Activated naive CD4-positive, alpha-beta T cell treated with anti-CD3 and anti-CD28 coated beads for 36 hours (primary cell): ENCODE measurements around the gene LRP1B. TPM values are rescaled to one million over a fixed set of nuclear protein-coding genes. Genes with fewer than 3 reads are reported as not detected.
"Not testable (repeated sequence)": the region's sequence is repeated elsewhere in the genome, so short reads cannot be mapped to it uniquely, and the experiment has no call there.

Experiments used
- CTCF ChIA-PET: fragments of 350-600 bp; sonication (Branson Sonifier 250); formaldehyde crosslinking; loops from one replicate; lab custom pipeline; 2021; ENCODE audit warnings: antibody characterized with exemption; lab: Charles Lee
- DNase-seq: peaks from one replicate; pipeline ENCODE4 v3.0.0-alpha.2; 2020
- H3K27ac Mint-ChIP-seq: one replicate; pipeline ENCODE4 v1.8.0; 2021; ENCODE audit warnings: mild to moderate bottlenecking, mixed read lengths
- H3K27me3 Mint-ChIP-seq: one replicate; pipeline ENCODE4 v1.8.0; 2021; ENCODE audit warnings: low read depth, mixed read lengths
- H3K36me3 Mint-ChIP-seq: one replicate; pipeline ENCODE4 v1.8.0; 2021; ENCODE audit warnings: low read depth, mixed read lengths
- H3K4me1 Mint-ChIP-seq: one replicate; pipeline ENCODE4 v1.8.0; 2021; ENCODE audit warnings: low read depth, mixed read lengths
- H3K4me3 Mint-ChIP-seq: one replicate; pipeline ENCODE4 v1.8.0; 2021; ENCODE audit warnings: mild to moderate bottlenecking, moderate library complexity, mixed read lengths
- H3K9me3 Mint-ChIP-seq: one replicate; pipeline ENCODE4 v1.8.0; 2021; ENCODE audit warnings: mixed read lengths
- intact Hi-C: fragments of 100-400 bp; cut with micrococcal nuclease; formaldehyde crosslinking; loops from one replicate; pipeline ENCODE4 v1.15.1; 2023
- total RNA-seq, 2 experiments: library from RNA; stranded (reverse); gene quantifications; one replicate each; pipeline ENCODE4 v1.2.3, GENCODE V29; 2021

The LRP1B gene
- total RNA-seq, 2 experiments from 2014 or later, result not detected

DNA sequence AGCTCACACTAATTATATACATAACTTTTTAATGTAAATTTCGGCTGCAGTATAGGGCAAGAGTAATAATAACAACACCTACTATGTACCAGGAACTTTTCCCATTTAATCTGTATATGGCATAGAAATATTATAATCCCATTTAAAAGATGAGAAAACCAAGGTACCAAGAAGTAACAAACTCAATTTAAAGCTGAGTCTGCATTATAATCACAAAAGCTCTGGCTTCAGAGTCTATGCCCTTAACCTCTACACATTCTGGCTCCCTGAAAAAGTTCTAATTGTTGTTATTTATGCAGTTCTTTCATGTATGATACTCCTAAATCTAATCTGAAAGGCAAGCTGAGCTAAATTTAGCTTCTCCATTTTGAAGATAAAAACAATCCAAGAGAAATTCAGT lies 1675.5 kb downstream of the LRP1B start:
- H3K9me3 Mint-ChIP-seq, result peaks cover 4% of the 10 kb centered on the region
- no peak overlapping the region for H3K27ac Mint-ChIP-seq
- H3K36me3 Mint-ChIP-seq, result no peaks in the 10 kb centered on the region
- no peaks in the 10 kb centered on the region for H3K4me1 Mint-ChIP-seq
- no peaks in the 10 kb centered on the region for H3K27me3 Mint-ChIP-seq
- intact Hi-C loops, result no loop called here
- no peak for DNase-seq
- no peak overlapping the region for H3K4me3 Mint-ChIP-seq
- CTCF ChIA-PET, result interaction anchor here (0.6 kb wide), 1 partner anchor 17 kb away, joined by 3 read pairs; no protein-coding TSS in a partner anchor

- intact Hi-C loops, result no loop called here
These were observed 1676.1 kb downstream of the LRP1B start for GRCh38 chr2:140454717-140455116.

DNA sequence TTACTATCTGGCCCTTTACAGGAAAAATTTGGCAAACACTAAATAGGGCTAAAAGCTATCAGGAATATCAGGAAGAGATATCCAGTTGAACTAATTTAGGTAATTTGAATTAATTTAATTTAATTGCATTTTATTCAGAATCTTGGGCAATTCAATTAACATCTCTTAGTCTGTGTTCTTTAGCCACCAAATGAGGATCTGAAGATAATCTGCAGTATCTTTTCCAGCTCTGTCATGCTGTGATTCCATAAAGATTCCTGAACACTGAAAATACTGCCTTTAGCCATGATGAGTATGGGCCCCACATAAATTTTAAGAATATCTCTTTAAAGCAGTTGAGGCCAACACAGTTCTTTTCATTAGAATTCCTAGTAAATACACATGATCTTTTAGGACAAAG lies 1679.5 kb downstream of the LRP1B start:
- H3K4me3 Mint-ChIP-seq, result no peak overlapping the region
- CTCF ChIA-PET, result interaction anchor here (0.6 kb wide), 1 partner anchor 489 kb away, joined by 3 read pairs; no protein-coding TSS in a partner anchor
- DNase-seq, result no peak
- no peaks in the 10 kb centered on the region for H3K27me3 Mint-ChIP-seq
- H3K4me1 Mint-ChIP-seq, result no peaks in the 10 kb centered on the region
- intact Hi-C loops, result no loop called here
- no peak overlapping the region for H3K27ac Mint-ChIP-seq
- no peaks in the 10 kb centered on the region for H3K36me3 Mint-ChIP-seq
- H3K9me3 Mint-ChIP-seq, result peaks cover 3% of the 10 kb centered on the region

More at GRCh38 chr2:140454717-140455116, 1676.1 kb downstream of the LRP1B start:
- no peaks in the 10 kb centered on the region for H3K36me3 Mint-ChIP-seq
- DNase-seq, result no peak
- no peaks in the 10 kb centered on the region for H3K4me1 Mint-ChIP-seq
- no peak overlapping the region for H3K27ac Mint-ChIP-seq
- H3K4me3 Mint-ChIP-seq, result no peak overlapping the region
- no peaks in the 10 kb centered on the region for H3K27me3 Mint-ChIP-seq
- CTCF ChIA-PET, result no interaction called here
- peaks cover 4% of the 10 kb centered on the region for H3K9me3 Mint-ChIP-seq

DNA sequence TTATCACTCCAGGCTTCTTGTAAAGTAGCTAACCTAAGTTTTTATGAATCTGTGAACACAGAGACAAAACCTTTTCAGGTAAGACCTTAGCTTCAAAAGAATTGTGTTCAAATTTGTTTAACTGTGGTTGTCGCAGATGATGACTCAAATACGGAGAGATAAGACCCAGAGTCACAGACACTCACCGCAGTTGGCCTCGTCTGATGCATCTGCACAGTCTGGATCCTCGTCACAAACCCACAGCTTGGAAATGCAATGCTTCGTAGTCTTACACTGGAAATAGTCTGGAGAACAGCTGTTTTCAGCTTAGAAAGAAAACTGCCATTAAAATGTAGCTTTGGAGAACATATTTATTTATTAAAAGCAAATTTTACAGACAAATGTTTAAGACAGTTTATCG lies 1688.5 kb downstream of the LRP1B start:
- no peak for DNase-seq
- no peak overlapping the region for H3K27ac Mint-ChIP-seq

DNA sequence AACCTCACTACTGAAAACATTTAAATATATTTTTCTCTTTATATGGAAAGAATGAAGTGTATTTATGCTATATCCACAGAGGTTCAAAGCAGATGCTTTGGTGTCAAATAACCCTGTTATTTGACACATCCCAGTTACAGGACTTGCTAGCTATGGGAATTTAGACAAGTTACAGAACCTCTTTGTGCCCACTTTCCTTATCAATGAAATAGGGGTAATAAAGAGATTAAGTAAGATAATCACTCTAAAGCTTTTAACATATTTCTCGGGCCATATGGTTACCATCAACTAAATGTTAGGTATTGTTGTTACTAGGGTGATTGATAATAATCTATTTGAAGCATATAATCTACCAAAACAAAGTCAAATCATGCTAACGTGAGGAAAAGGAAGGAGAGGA lies 1690.0 kb downstream of the LRP1B start:
- Mint-ChIP-seq H3K36me3 (no peaks in the 10 kb centered on the region), H3K27me3 (no peaks in the 10 kb centered on the region), H3K4me3 (no peak overlapping the region), H3K4me1 (no peaks in the 10 kb centered on the region), H3K27ac (no peak overlapping the region), H3K9me3 (peaks cover 5% of the 10 kb centered on the region)
- no peak for DNase-seq
- intact Hi-C loops, result no loop called here
- CTCF ChIA-PET, result no interaction called here

More for the DNA sequence above, 1688.5 kb downstream of the LRP1B start:
- H3K27me3 Mint-ChIP-seq, result no peaks in the 10 kb centered on the region
- H3K36me3 Mint-ChIP-seq, result no peaks in the 10 kb centered on the region
- H3K4me1 Mint-ChIP-seq, result no peaks in the 10 kb centered on the region
- H3K9me3 Mint-ChIP-seq, result peaks cover 5% of the 10 kb centered on the region
- intact Hi-C loops, result no loop called here
- CTCF ChIA-PET, result no interaction called here
- no peak overlapping the region for H3K4me3 Mint-ChIP-seq

DNA sequence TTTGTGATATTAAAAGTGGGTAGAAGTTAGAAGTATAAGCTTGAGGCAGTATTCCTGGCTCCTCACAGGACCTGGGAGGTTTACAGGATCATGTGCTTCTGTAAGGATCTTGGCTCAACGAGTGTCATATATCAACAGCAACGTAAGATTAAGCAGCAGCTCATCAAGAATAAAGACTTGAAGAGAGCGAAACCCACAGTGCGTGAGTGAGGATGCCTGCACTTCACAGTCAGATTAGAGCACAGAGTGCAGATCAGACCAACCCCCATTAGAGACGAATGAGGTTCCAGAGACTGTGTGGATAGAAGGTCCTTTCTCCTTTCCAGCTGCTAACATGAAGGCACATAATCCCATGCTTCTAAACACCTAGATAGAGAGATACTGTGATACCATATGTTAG lies 1693.9 kb downstream of the LRP1B start:
- Mint-ChIP-seq H3K27ac (no peak overlapping the region), H3K27me3 (no peaks in the 10 kb centered on the region), H3K4me3 (no peak overlapping the region), H3K36me3 (no peaks in the 10 kb centered on the region), H3K9me3 (peaks cover 3% of the 10 kb centered on the region), H3K4me1 (no peaks in the 10 kb centered on the region)
- no peak for DNase-seq
- intact Hi-C loops, result loop anchor here (10.0 kb wide), 1 partner anchor 148 kb away; no protein-coding TSS in a partner anchor
- CTCF ChIA-PET, result no interaction called here

DNA sequence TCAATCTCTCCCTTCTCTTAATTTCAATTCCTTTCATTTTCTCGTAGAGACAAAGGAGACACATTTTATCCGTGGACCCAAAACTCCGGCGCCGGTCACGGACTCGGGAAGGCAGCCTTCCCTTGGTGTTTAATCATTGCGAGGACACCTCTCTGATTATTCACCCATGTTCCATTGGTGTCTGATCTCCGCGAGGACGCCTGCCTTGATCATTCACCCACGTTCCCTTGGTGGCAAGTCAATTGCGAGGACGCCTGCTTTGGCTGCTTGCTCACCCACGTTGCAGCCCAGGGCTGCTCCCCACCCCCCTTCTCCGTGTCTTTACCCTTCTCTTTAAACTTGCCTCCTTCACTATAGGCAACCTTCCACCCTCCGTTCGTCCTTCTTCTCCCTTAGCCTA lies 1703.8 kb downstream of the LRP1B start:
- H3K9me3 Mint-ChIP-seq, DNase-seq, CTCF ChIA-PET, H3K36me3 Mint-ChIP-seq, H3K27me3 Mint-ChIP-seq, H3K4me3 Mint-ChIP-seq, H3K4me1 Mint-ChIP-seq, H3K27ac Mint-ChIP-seq, intact Hi-C loops: not testable (repeated sequence)

- Mint-ChIP-seq H3K4me1 (no peaks in the 10 kb centered on the region), H3K4me3 (no peak overlapping the region), H3K36me3 (no peaks in the 10 kb centered on the region), H3K9me3 (peaks cover 10% of the 10 kb centered on the region), H3K27me3 (no peaks in the 10 kb centered on the region), H3K27ac (no peak overlapping the region)
- DNase-seq, result no peak
- intact Hi-C loops, result no loop called here
- CTCF ChIA-PET, result no interaction called here
These were observed 1706.3 kb downstream of the LRP1B start for GRCh38 chr2:140424471-140424870.

GRCh38 chr2:140422759-140423158 lies 1708.1 kb downstream of the LRP1B start:
- Mint-ChIP-seq H3K27me3 (no peaks in the 10 kb centered on the region), H3K9me3 (peaks cover 12% of the 10 kb centered on the region), H3K4me1 (no peaks in the 10 kb centered on the region), H3K4me3 (no peak overlapping the region), H3K27ac (no peak overlapping the region), H3K36me3 (no peaks in the 10 kb centered on the region)
- intact Hi-C loops, result no loop called here
- no peak for DNase-seq
- CTCF ChIA-PET, result interaction anchor here (0.6 kb wide), 1 partner anchor 1094 kb away, joined by 3 read pairs; no protein-coding TSS in a partner anchor

DNA sequence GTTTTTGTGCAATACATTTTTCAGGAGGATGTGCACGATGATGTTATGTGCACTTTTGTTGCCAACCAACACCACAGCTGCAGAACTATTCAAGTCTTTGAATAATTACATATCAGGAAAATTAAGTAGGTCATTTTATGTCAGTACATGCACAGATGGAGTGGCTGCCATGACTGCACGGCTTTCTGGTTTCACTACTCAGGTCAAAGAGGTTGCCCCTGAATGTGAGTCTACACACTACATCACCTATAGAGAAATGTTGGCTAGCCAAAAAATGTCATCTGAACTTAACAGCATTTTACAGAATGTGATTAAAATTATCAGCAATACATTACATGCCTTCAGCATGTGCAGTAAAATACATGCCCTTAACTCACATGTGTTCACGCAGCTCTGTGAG lies 1713.3 kb downstream of the LRP1B start:
- H3K27ac Mint-ChIP-seq, result no peak overlapping the region
- no peaks in the 10 kb centered on the region for H3K27me3 Mint-ChIP-seq
- H3K36me3 Mint-ChIP-seq, result no peaks in the 10 kb centered on the region
- CTCF ChIA-PET, result no interaction called here
- intact Hi-C loops, result no loop called here
- H3K4me1 Mint-ChIP-seq, result no peaks in the 10 kb centered on the region
- no peak for DNase-seq
- peaks cover 7% of the 10 kb centered on the region for H3K9me3 Mint-ChIP-seq
- H3K4me3 Mint-ChIP-seq, result no peak overlapping the region

GRCh38 chr2:140416577-140416976 lies 1714.2 kb downstream of the LRP1B start:
- Mint-ChIP-seq H3K4me3 (no peak overlapping the region), H3K4me1 (no peaks in the 10 kb centered on the region), H3K36me3 (no peaks in the 10 kb centered on the region), H3K9me3 (peaks cover 7% of the 10 kb centered on the region), H3K27me3 (no peaks in the 10 kb centered on the region), H3K27ac (no peak overlapping the region)
- DNase-seq, result no peak
- CTCF ChIA-PET, result no interaction called here
- intact Hi-C loops, result no loop called here

DNA sequence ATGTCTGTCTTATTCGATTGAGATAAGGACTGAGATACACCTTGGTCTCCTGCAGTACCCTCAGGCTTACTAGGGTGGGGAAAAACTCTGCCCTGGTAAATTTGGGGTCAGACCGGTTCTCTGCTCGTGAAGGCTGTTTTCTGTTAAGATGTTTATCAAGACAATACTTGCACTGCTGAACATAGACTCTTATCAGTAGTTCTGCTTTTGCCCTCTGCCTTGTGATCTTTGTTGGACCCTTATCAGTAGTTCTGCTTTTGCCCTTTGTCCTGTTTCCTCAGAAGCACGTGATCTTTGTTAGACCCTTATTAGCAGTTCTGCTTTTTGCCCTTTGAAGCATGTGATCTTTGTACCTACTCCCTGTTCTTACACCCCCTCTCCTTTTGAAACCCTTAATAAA lies 1715.8 kb downstream of the LRP1B start:
- H3K4me3 Mint-ChIP-seq, DNase-seq, intact Hi-C loops, H3K4me1 Mint-ChIP-seq, H3K27ac Mint-ChIP-seq, H3K36me3 Mint-ChIP-seq, H3K27me3 Mint-ChIP-seq, H3K9me3 Mint-ChIP-seq, CTCF ChIA-PET: not testable (repeated sequence)

GRCh38 chr2:140410695-140411094 lies 1720.1 kb downstream of the LRP1B start:
- CTCF ChIA-PET, result no interaction called here
- intact Hi-C loops, result no loop called here
- H3K27me3 Mint-ChIP-seq, result no peaks in the 10 kb centered on the region
- H3K9me3 Mint-ChIP-seq, result peaks cover 2% of the 10 kb centered on the region
- DNase-seq, result no peak
- H3K36me3 Mint-ChIP-seq, result no peaks in the 10 kb centered on the region
- H3K4me3 Mint-ChIP-seq, result no peak overlapping the region
- H3K4me1 Mint-ChIP-seq, result no peaks in the 10 kb centered on the region
- H3K27ac Mint-ChIP-seq, result no peak overlapping the region
